GM19324 (cell line): ENCODE measurements around the gene SLC25A51.

Experiments
- ATAC-seq: cut with Tn5 transposase; IDR thresholded peaks from one replicate; pipeline ENCODE4 v1.9.1; 2021; ENCODE audit warnings: mild to moderate bottlenecking, moderate library complexity; ENCODE audit not compliant: unreplicated experiment, low FRiP score

The SLC25A51 gene

DNA sequence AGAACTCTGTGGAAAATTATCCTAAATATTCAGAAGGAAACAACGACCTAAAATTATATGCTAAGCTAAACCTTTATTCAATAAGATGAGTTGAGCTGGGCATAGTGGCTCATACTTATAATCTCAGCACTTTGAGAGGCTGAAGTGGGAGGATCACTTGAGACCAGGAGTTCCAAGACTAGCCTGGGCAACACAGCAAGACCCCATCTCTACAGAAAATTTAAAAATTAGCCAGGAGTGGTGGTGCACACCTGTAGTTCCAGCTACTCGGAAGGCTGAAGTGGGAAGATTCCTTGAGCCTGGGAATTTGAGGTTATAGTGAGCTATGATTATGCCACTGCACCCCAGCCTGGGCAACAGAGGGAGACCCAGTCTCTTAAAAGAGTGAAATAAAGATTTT is 51.7 kb downstream of the SLC25A51 start:
- no peak for ATAC-seq

- no peak for ATAC-seq
Observed at GRCh38 chr9:37840560-37841194, 63.2 kb downstream of the SLC25A51 start.

GRCh38 chr9:37839496-37840461 is 64.1 kb downstream of the SLC25A51 start:
- ATAC-seq: no peak
